K562 (cell line): ENCODE measurements around the gene LRRC25. TPM values are rescaled to one million over a fixed set of nuclear protein-coding genes. Genes with fewer than 3 reads are reported as not detected.

Source experiments
- ARID4B ChIP-seq: sonication (generic); formaldehyde crosslinking; IDR thresholded peaks from 2 replicates; pipeline ENCODE4 v1.8.0; 2022; ENCODE audit warnings: mild to moderate bottlenecking, missing genetic modification reagents
- BRD9 ChIP-seq: fragments of 450-650 bp; IDR thresholded peaks from 2 replicates; pipeline ENCODE4 v1.6.1; 2018; ENCODE audit warnings: low read depth; ENCODE audit not compliant: partially characterized antibody
- CBX5 ChIP-seq: IDR thresholded peaks from 2 replicates; pipeline ENCODE4 v1.6.1; 2014; ENCODE audit warnings: low read depth, borderline replicate concordance
- ELF4 ChIP-seq: fragments of 450-650 bp; formaldehyde crosslinking; IDR thresholded peaks from 2 replicates; pipeline ENCODE4 v1.4.0; 2022; ENCODE audit warnings: missing genetic modification characterization
- EWSR1 ChIP-seq: fragments of 450-650 bp; IDR thresholded peaks from 2 replicates; pipeline ENCODE4 v1.6.1; 2018; ENCODE audit warnings: borderline replicate concordance, mild to moderate bottlenecking, low read depth, moderate library complexity; ENCODE audit not compliant: partially characterized antibody
- KAT2B ChIP-seq: IDR thresholded peaks from one replicate; pipeline ENCODE4 v1.6.1; 2012; ENCODE audit warnings: low read depth, mild to moderate bottlenecking, control low read depth, inconsistent platforms, low read length, moderate library complexity
- KAT7 ChIP-seq: sonication (generic); formaldehyde crosslinking; IDR thresholded peaks from 2 replicates; pipeline ENCODE4 v1.8.0; 2022; ENCODE audit warnings: missing genetic modification reagents, mild to moderate bottlenecking, borderline replicate concordance
- SLC30A9 ChIP-seq: fragments of 250-450 bp; sonication (Bioruptor Pico); IDR thresholded peaks from 2 replicates; pipeline ENCODE4 v1.8.0; 2022; ENCODE audit warnings: mild to moderate bottlenecking, moderate library complexity
- ZBTB26 ChIP-seq: fragments of 450-650 bp; formaldehyde crosslinking; IDR thresholded peaks from 2 replicates; pipeline ENCODE4 v1.4.0; 2022; ENCODE audit warnings: missing genetic modification characterization
- ZEB2 ChIP-seq: fragments of 450-650 bp; IDR thresholded peaks from 2 replicates; pipeline ENCODE4 v1.6.1; 2016
- ZNF609 ChIP-seq: sonication (generic); formaldehyde crosslinking; IDR thresholded peaks from 2 replicates; pipeline ENCODE4 v1.8.1; 2023; ENCODE audit warnings: missing genetic modification reagents, mild to moderate bottlenecking, borderline replicate concordance
- polyA plus RNA-seq, 8 experiments: library from polyadenylated mRNA; depleted of rRNA in 4 of 8; stranded (reverse) in 5 of 8; unstranded in 3 of 8; fragments of >200 nt; fragmentation: Nextera tagmentation in 2 of 8; fragmentation: Illumina TruSeq in 1 of 8; extraction: Ambion mirVana in 2 of 8; extraction: Trizol in 1 of 8; gene quantifications; 2 replicates each; pipeline versions ENCODE4 v1.2.1 to v1.2.3, GENCODE V29; 2011 to 2014; ENCODE audit warnings: inconsistent platforms in 1 of 8, missing spikeins in 1 of 8
- total RNA-seq, 7 experiments: library from RNA; depleted of rRNA in 6 of 7; stranded (reverse); fragments of >200 nt in 6 of 7; fragmentation: Illumina TruSeq in 2 of 7; extraction: Trizol in 2 of 7; gene quantifications; 2 replicates each; pipeline versions ENCODE4 v1.2.1 to v1.2.3, GENCODE V29; 2011 to 2021; ENCODE audit warnings: low replicate concordance in 1 of 7
- TF ChIP-seq, protein P1 (sequence below): sonication (generic); formaldehyde crosslinking; IDR thresholded peaks from 2 replicates; pipeline ENCODE4 v1.8.0; 2022; ENCODE audit warnings: mild to moderate bottlenecking, missing genetic modification reagents, borderline replicate concordance
- TF ChIP-seq, protein P2 (sequence below): fragments of 450-650 bp; IDR thresholded peaks from 2 replicates; pipeline ENCODE4 v1.6.1; 2016

LRRC25 gene
- total and polyA plus RNA-seq, 9 of the 15 experiments (the other 6 are each of a cell fraction or from before 2014, with no cell fraction given) = 0.07 to 0.36 (median 0.10) TPM; not detected in 3

- TF ChIP-seq, protein P1, sequence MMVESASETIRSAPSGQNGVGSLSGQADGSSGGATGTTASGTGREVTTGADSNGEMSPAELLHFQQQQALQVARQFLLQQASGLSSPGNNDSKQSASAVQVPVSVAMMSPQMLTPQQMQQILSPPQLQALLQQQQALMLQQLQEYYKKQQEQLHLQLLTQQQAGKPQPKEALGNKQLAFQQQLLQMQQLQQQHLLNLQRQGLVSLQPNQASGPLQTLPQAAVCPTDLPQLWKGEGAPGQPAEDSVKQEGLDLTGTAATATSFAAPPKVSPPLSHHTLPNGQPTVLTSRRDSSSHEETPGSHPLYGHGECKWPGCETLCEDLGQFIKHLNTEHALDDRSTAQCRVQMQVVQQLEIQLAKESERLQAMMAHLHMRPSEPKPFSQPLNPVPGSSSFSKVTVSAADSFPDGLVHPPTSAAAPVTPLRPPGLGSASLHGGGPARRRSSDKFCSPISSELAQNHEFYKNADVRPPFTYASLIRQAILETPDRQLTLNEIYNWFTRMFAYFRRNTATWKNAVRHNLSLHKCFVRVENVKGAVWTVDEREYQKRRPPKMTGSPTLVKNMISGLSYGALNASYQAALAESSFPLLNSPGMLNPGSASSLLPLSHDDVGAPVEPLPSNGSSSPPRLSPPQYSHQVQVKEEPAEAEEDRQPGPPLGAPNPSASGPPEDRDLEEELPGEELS (CRISPR knock-in tag) = peak; percentile 55; the same call in 1 of the 2 replicates
- peak; percentile 75; the same call in 1 of the 2 replicates for TF ChIP-seq ELF4 (CRISPR knock-in tag)
- TF ChIP-seq, protein P2, sequence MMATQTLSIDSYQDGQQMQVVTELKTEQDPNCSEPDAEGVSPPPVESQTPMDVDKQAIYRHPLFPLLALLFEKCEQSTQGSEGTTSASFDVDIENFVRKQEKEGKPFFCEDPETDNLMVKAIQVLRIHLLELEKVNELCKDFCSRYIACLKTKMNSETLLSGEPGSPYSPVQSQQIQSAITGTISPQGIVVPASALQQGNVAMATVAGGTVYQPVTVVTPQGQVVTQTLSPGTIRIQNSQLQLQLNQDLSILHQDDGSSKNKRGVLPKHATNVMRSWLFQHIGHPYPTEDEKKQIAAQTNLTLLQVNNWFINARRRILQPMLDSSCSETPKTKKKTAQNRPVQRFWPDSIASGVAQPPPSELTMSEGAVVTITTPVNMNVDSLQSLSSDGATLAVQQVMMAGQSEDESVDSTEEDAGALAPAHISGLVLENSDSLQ = no peak
- TF ChIP-seq KAT7 (CRISPR knock-in tag) = 0 out of 2 replicates have a peak, but pooled peaks have one; percentile 50
- no peak for TF ChIP-seq BRD9
- TF ChIP-seq KAT2B = no peak
- no peak for TF ChIP-seq SLC30A9 (CRISPR knock-in tag)
- no peak for TF ChIP-seq CBX5
- TF ChIP-seq ZNF609 (CRISPR knock-in tag) = no peak
- TF ChIP-seq ZEB2 = no peak
- TF ChIP-seq EWSR1 = no peak
- no peak for TF ChIP-seq ZBTB26
- no peak for TF ChIP-seq ARID4B (CRISPR knock-in tag)
These were observed 21.2 kb upstream of the LRRC25 start (continued) for GRCh38 chr19:18418483-18419194.
